ENCODE results near the gene RUVBL1. TPM values are rescaled to one million over a fixed set of nuclear protein-coding genes. Genes with fewer than 3 reads are reported as not detected.

RUVBL1 gene
- total RNA-seq, 1 donor from 2014 or later, result 17.0 TPM

DNA sequence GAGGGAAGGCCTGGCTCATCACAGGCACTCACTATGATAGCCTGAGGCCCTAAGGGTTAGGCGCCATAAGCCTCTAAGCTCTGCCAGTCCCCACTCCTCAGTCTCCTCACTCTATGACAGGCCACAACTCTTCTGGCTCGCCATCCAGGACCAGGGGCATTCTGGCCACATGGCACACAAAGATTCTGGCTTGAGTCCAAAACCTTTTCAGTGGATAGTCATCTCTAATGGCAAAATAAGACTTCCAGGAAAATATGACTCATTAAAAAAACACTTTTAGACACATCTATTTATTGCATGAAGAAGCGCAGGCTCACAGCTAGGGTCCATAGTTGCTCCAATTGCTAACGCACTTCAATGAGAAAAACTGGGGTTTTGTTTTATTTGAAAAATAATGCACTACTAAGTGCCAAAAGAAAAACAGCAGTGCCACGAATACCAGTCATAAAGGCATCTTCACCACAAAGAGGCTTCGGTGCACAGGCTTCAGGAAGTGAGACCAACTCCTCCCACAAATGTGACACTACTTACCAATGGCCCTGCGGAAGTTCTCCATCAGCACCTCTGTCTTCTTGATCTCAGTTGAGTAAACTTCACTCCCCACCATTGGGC is 11.1 kb downstream of the RUVBL1 start:
- no peak for DNase-seq
- ATAC-seq, result no peak
- peaks cover 24% of the 10 kb centered on the region for H3K36me3 ChIP-seq

DNA sequence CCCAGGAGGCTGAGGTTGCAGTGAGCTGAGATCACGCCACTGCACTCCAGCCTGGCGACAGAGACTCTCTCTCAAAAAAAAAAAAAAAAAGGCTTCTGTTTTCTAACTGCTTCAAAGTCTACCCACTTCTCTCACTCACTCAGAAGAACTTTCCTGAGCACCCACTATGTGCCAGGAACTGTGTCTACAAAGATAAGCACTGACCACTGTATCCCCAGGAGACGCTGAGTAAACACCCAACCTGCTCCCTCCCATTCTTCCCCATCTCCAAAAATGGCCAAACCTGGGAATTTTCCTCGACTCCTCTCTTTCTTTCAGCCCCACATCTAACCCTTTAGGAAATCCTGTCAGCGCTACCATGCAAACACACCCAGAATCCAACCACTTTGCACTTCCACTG is 12.5 kb downstream of the RUVBL1 start:
- Histone ChIP-seq H3K27me3 (no peaks in the 10 kb centered on the region), H3K27ac (no peak overlapping the region), H3K4me1 (no peaks in the 10 kb centered on the region), H3K9me3 (no peaks in the 10 kb centered on the region), H3K4me3 (no peak overlapping the region), H3K36me3 (peaks cover 22% of the 10 kb centered on the region)
- DNase-seq (no peak), ATAC-seq (no peak)
- TF ChIP-seq, protein P1, sequence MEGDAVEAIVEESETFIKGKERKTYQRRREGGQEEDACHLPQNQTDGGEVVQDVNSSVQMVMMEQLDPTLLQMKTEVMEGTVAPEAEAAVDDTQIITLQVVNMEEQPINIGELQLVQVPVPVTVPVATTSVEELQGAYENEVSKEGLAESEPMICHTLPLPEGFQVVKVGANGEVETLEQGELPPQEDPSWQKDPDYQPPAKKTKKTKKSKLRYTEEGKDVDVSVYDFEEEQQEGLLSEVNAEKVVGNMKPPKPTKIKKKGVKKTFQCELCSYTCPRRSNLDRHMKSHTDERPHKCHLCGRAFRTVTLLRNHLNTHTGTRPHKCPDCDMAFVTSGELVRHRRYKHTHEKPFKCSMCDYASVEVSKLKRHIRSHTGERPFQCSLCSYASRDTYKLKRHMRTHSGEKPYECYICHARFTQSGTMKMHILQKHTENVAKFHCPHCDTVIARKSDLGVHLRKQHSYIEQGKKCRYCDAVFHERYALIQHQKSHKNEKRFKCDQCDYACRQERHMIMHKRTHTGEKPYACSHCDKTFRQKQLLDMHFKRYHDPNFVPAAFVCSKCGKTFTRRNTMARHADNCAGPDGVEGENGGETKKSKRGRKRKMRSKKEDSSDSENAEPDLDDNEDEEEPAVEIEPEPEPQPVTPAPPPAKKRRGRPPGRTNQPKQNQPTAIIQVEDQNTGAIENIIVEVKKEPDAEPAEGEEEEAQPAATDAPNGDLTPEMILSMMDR (IDR thresholded peaks at IDR 0.05), result no peak
- intact Hi-C loops (cut with DNase I), result no loop called here

More for the DNA sequence above, 11.1 kb downstream of the RUVBL1 start:
- intact Hi-C loops (cut with DNase I), result no loop called here
- H3K9me3 ChIP-seq, result no peaks in the 10 kb centered on the region
- H3K4me1 ChIP-seq, result no peaks in the 10 kb centered on the region
- H3K4me3 ChIP-seq, result no peak overlapping the region
- no peak overlapping the region for H3K27ac ChIP-seq
- no peaks in the 10 kb centered on the region for H3K27me3 ChIP-seq
- TF ChIP-seq, protein P1 (IDR thresholded peaks at IDR 0.05), result no peak

DNA sequence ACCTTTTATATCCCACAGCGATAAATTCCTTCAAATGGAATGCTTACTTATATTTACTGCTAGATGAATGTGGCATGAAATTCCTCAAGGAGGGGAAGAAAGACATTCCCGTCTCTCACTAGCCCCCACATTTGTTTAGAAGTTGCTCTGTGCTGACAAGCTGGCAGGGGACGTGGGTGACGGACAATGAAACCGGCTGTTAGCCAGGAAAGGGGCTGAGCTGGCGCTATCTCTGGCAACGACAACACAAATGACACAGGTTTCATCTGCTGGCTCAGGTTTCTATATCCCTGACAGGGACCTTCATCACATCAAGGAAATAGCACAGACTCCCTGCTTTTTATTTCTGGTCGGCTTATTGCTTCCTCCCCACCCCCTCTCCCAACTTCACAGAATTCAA is 15.8 kb downstream of the RUVBL1 start:
- no peak for ATAC-seq

DNA sequence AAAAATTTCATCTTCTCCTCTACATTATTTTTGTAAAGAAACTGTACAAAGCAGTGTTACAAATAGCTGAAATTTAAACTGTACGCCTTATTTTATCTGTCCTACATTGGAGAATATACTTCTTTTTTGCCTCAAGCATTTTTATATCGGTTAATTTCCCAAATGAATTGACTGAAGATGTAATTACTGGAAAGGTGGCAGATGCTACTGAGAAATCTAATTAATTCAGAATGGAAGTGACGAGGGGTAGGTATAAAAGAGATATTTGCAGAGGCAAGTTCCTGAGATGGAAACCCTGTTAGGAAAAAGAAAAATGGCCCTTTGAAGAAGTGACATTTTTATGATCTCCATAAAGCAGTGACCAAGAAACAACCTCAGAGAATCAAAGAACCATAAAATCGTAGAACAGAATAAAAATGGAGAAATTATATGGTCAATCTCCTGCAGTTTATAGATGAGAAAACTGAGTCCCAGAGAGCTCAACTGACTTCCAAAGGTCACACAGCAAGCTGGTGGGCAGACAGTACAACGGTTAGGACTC is 20.4 kb downstream of the RUVBL1 start:
- ATAC-seq (no peak), DNase-seq (no peak)
- TF ChIP-seq, protein P1 (IDR thresholded peaks at IDR 0.05), result no peak
- H3K4me3 ChIP-seq, result no peak overlapping the region
- H3K36me3 ChIP-seq, result peaks cover 36% of the 10 kb centered on the region
- H3K27ac ChIP-seq, result no peak overlapping the region
- H3K27me3 ChIP-seq, result no peaks in the 10 kb centered on the region
- intact Hi-C loops (cut with DNase I), result no loop called here
- H3K9me3 ChIP-seq, result no peaks in the 10 kb centered on the region
- no peaks in the 10 kb centered on the region for H3K4me1 ChIP-seq

More for the DNA sequence above, 15.8 kb downstream of the RUVBL1 start:
- TF ChIP-seq, protein P1 (IDR thresholded peaks at IDR 0.05), result no peak
- peaks cover 23% of the 10 kb centered on the region for H3K36me3 ChIP-seq
- intact Hi-C loops (cut with DNase I), result no loop called here
- H3K9me3 ChIP-seq, result no peaks in the 10 kb centered on the region
- DNase-seq, result no peak
- no peak overlapping the region for H3K4me3 ChIP-seq
- no peak overlapping the region for H3K27ac ChIP-seq
- H3K4me1 ChIP-seq, result no peaks in the 10 kb centered on the region
- H3K27me3 ChIP-seq, result no peaks in the 10 kb centered on the region

DNA sequence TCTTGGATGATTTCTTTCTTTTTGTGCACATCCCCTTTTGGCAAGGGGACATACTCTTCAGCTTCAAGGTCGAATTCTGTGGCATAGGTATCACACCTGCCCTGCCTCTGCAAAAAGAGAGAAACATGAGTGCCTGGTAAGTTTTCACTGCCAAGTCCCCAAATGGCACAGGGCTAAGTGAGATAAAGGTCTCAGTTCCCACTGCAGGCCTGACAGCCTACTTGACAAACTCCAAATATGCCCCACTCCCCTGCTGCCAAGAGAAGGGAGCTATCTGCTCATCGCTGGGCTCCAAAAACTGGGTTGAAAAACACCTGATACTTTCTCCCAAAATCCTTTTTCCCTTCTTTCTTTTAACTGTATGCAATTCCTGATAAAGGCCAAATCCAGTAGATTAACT is 23.0 kb downstream of the RUVBL1 start:
- Histone ChIP-seq H3K36me3 (peaks cover 60% of the 10 kb centered on the region), H3K27ac (no peak overlapping the region), H3K4me1 (no peaks in the 10 kb centered on the region), H3K4me3 (no peak overlapping the region), H3K27me3 (no peaks in the 10 kb centered on the region), H3K9me3 (no peaks in the 10 kb centered on the region)
- intact Hi-C loops (cut with DNase I), result no loop called here
- ATAC-seq (no peak), DNase-seq (no peak)
- TF ChIP-seq, protein P1 (IDR thresholded peaks at IDR 0.05), result no peak

All from upper lobe of right lung (tissue), 1 donor.